CD4-positive, alpha-beta T cell treated with Interleukin-4 for 4 hours (primary cell): ENCODE measurements around the gene GPR89B.
"Not testable (repeated sequence)": the region's sequence is repeated elsewhere in the genome, so short reads cannot be mapped to it uniquely, and the experiment has no call there.

Experiments used
- DNase-seq: peaks from one replicate; pipeline ENCODE4 v3.0.0-alpha.2; 2020

The GPR89B gene

GRCh38 chr1:147928236-147929132 lies at the start of gene GPR89B:
Gene GPR89B (plus strand): TSS chr1:147928420. CDS start chr1:147928537, 117 bp downstream.
- peak; percentile 90 for DNase-seq

- no peak for DNase-seq
Measured at GRCh38 chr1:147879911-147880310, 48.3 kb upstream of the GPR89B start.

GRCh38 chr1:147882535-147882934 lies 45.7 kb upstream of the GPR89B start:
- DNase-seq, result no peak

- DNase-seq, result peak; percentile 34
Measured at GRCh38 chr1:147890177-147890790, 37.9 kb upstream of the GPR89B start.

GRCh38 chr1:147891088-147891487 lies 37.1 kb upstream of the GPR89B start:
- no peak for DNase-seq

- DNase-seq, result no peak
Measured at GRCh38 chr1:147892216-147892615, 36.0 kb upstream of the GPR89B start.

GRCh38 chr1:147892731-147893214 lies 35.4 kb upstream of the GPR89B start:
- peak; percentile 56 for DNase-seq

- DNase-seq, result no peak
Measured at GRCh38 chr1:147895123-147895522, 33.1 kb upstream of the GPR89B start.

GRCh38 chr1:147897029-147897752 lies 31.0 kb upstream of the GPR89B start:
- no peak for DNase-seq

GRCh38 chr1:147897789-147898188 lies 30.4 kb upstream of the GPR89B start:
- DNase-seq, result no peak

- no peak for DNase-seq
Measured at GRCh38 chr1:147902253-147902845, 25.9 kb upstream of the GPR89B start, which contains the start of gene GJA8. Gene GJA8 (plus strand): TSS chr1:147902795. CDS start chr1:147907956, 5,161 bp downstream.

GRCh38 chr1:147904726-147905125 lies 23.5 kb upstream of the GPR89B start:
- DNase-seq, result no peak

GRCh38 chr1:147907786-147908509 lies 20.3 kb upstream of the GPR89B start:
- DNase-seq, result no peak

- DNase-seq, result no peak
Measured at GRCh38 chr1:147912553-147912952, 15.7 kb upstream of the GPR89B start.

GRCh38 chr1:147913362-147913942 lies 14.8 kb upstream of the GPR89B start:
- DNase-seq, result no peak

GRCh38 chr1:147919896-147920295 lies 8.3 kb upstream of the GPR89B start:
- DNase-seq, result no peak

GRCh38 chr1:147924813-147925212 lies 3.4 kb upstream of the GPR89B start:
- DNase-seq, result no peak

- not testable (repeated sequence) for DNase-seq
Measured at GRCh38 chr1:147927215-147927614, 1.0 kb upstream of the GPR89B start.

- not testable (repeated sequence) for DNase-seq
Measured at GRCh38 chr1:147927689-147928088, 531 bp upstream of the GPR89B start.

- not testable (repeated sequence) for DNase-seq
Measured at GRCh38 chr1:147931137-147931536, 2.9 kb downstream of the GPR89B start.

GRCh38 chr1:147935296-147935695 lies 7.1 kb downstream of the GPR89B start:
- not testable (repeated sequence) for DNase-seq

- DNase-seq, result not testable (repeated sequence)
Measured at GRCh38 chr1:147940456-147940855, 12.2 kb downstream of the GPR89B start.
